Activated CD8-positive, alpha-beta memory T cell treated with anti-CD3 and anti-CD28 coated beads, Interleukin-2, amount 50 U/mL, for 48 hours (primary cell): ENCODE data around the gene ANXA9.

Experiments
- DNase-seq: peaks from one replicate; pipeline ENCODE4 v3.0.0-alpha.2; 2020

The ANXA9 gene

GRCh38 chr1:151007853-151008243 is 25.8 kb downstream of the ANXA9 start:
- no peak for DNase-seq

- peak; percentile 99 for DNase-seq
Observed at GRCh38 chr1:151008244-151009205, 26.4 kb downstream of the ANXA9 start, which contains the start of gene PRUNE1. Gene PRUNE1 (plus strand): TSS chr1:151008449. CDS start chr1:151008633, 184 bp downstream.

- no peak for DNase-seq
Observed at GRCh38 chr1:151009206-151009587, 27.1 kb downstream of the ANXA9 start.

GRCh38 chr1:151009674-151010345 is 27.7 kb downstream of the ANXA9 start:
- DNase-seq, result no peak

GRCh38 chr1:151010346-151010726 is 28.2 kb downstream of the ANXA9 start:
- DNase-seq, result no peak

- DNase-seq, result no peak
Observed at GRCh38 chr1:151011154-151011850, 29.2 kb downstream of the ANXA9 start.

- DNase-seq, result no peak
Observed at GRCh38 chr1:151012684-151013471, 30.8 kb downstream of the ANXA9 start.

- no peak for DNase-seq
Observed at GRCh38 chr1:151013518-151013917, 31.4 kb downstream of the ANXA9 start.

GRCh38 chr1:151024540-151025146 is 42.6 kb downstream of the ANXA9 start:
- DNase-seq, result peak; percentile 88

- no peak for DNase-seq
Observed at GRCh38 chr1:151026460-151026859, 44.4 kb downstream of the ANXA9 start.

- DNase-seq, result no peak
Observed at GRCh38 chr1:151032164-151032563, 50.1 kb downstream of the ANXA9 start.

GRCh38 chr1:151035167-151035566 is 53.1 kb downstream of the ANXA9 start:
- no peak for DNase-seq

GRCh38 chr1:151036356-151036755 is 54.3 kb downstream of the ANXA9 start, which contains the start of gene BNIPL:
Gene BNIPL (plus strand): TSS chr1:151036586. CDS start chr1:151036726, 140 bp downstream.
- no peak for DNase-seq

- no peak for DNase-seq
Observed at GRCh38 chr1:151037032-151037431, 54.9 kb downstream of the ANXA9 start.

- no peak for DNase-seq
Observed at GRCh38 chr1:151039521-151039920, 57.4 kb downstream of the ANXA9 start.

- DNase-seq, result no peak
Observed at GRCh38 chr1:151043163-151043562, 61.1 kb downstream of the ANXA9 start.
